PC-3 (cell line): Measurements from ENCODE around the gene CTNND2. TPM values are rescaled to one million over a fixed set of nuclear protein-coding genes. Genes with fewer than 3 reads are reported as not detected.

Experiments
- ATAC-seq: fragments of 200-7000 bp; cut with Tn5 transposase; 2 replicates; pipeline ENCODE4 v1.9.1; 2020; ENCODE audit warnings: mild to moderate bottlenecking, moderate library complexity
- BruUV-seq: library from RNA; stranded (reverse); fragments of 400-500 nt; replicated peaks from 2 replicates; lab custom pipeline; 2021; lab: Mats Ljungman, UMichigan
- CTCF ChIA-PET: fragments of 300-600 bp; sonication (Branson Sonifier 250); formaldehyde crosslinking; loops from one replicate; lab custom pipeline; 2022; ENCODE audit warnings: antibody characterized with exemption; lab: Charles Lee
- POLR2A ChIA-PET: fragments of 300-600 bp; sonication (Branson Sonifier 250); formaldehyde crosslinking; loops from one replicate; lab custom pipeline; 2022; ENCODE audit warnings: antibody characterized with exemption; ENCODE audit not compliant: unreplicated experiment; lab: Charles Lee
- DNase-seq: peaks from one replicate; pipeline ENCODE4 v3.0.0-alpha.2; 2015
- H2AFZ ChIP-seq: fragments of 300-600 bp; sonication (generic); 2 replicates; pipeline ENCODE4 v1.6.0; 2016; ENCODE audit warnings: antibody characterized with exemption, low read length
- H3F3A ChIP-seq: fragments of 300-600 bp; sonication (generic); one replicate; pipeline ENCODE4 v1.6.0; 2017; ENCODE audit warnings: antibody characterized with exemption, low read length, control low read depth, mild to moderate bottlenecking; ENCODE audit not compliant: unreplicated experiment
- H3K27ac ChIP-seq: fragments of 300-600 bp; sonication (generic); 2 replicates; pipeline ENCODE4 v1.5.1; 2016; ENCODE audit warnings: mild to moderate bottlenecking, low read length
- H3K27me3 ChIP-seq: fragments of 300-600 bp; sonication (generic); 2 replicates; pipeline ENCODE4 v1.6.1; 2016; ENCODE audit warnings: low read length, mixed read lengths
- H3K36me3 ChIP-seq: fragments of 300-600 bp; sonication (generic); 2 replicates; pipeline ENCODE4 v1.6.1; 2016; ENCODE audit warnings: low read depth, mixed run types, low read length, mixed read lengths
- H3K4me1 ChIP-seq: fragments of 300-600 bp; sonication (generic); 2 replicates; pipeline ENCODE4 v1.5.1; 2016; ENCODE audit warnings: low read length; ENCODE audit not compliant: insufficient read depth
- H3K4me2 ChIP-seq: fragments of 300-600 bp; sonication (generic); 2 replicates; pipeline ENCODE4 v1.6.0; 2016; ENCODE audit warnings: low read length
- H3K4me3 ChIP-seq: fragments of 300-600 bp; sonication (generic); 2 replicates; pipeline ENCODE4 v1.5.1; 2016; ENCODE audit warnings: mild to moderate bottlenecking, low read length, mixed read lengths
- H3K79me2 ChIP-seq: fragments of 300-600 bp; sonication (generic); 2 replicates; pipeline ENCODE4 v1.6.1; 2017; ENCODE audit warnings: low read length, mixed read lengths
- H3K9ac ChIP-seq: fragments of 300-600 bp; sonication (generic); 2 replicates; pipeline ENCODE4 v1.6.0; 2016; ENCODE audit warnings: mild to moderate bottlenecking, low read length
- H3K9me2 ChIP-seq: fragments of 300-600 bp; sonication (generic); replicated peaks from 2 replicates; pipeline ENCODE4 v1.6.1; 2016; ENCODE audit warnings: mixed run types, low read length, mixed read lengths
- H3K9me3 ChIP-seq: fragments of 300-600 bp; sonication (generic); 2 replicates; pipeline ENCODE4 v1.6.1; 2016; ENCODE audit warnings: low read length, mixed read lengths
- H4K20me1 ChIP-seq: fragments of 300-600 bp; sonication (generic); 2 replicates; pipeline ENCODE4 v1.6.1; 2016; ENCODE audit warnings: low read length, mixed read lengths
- EZH2 ChIP-seq: fragments of 300-600 bp; sonication (generic); IDR thresholded peaks from one replicate; pipeline ENCODE4 v1.6.1; 2017; ENCODE audit warnings: antibody characterized with exemption, mild to moderate bottlenecking, low read length; ENCODE audit not compliant: unreplicated experiment
- EZH2phosphoT487 ChIP-seq: fragments of 300-600 bp; sonication (generic); IDR thresholded peaks from 2 replicates; pipeline ENCODE4 v1.6.1; 2018; ENCODE audit warnings: mild to moderate bottlenecking, antibody characterized with exemption, low read length, borderline replicate concordance
- intact Hi-C: fragments of 100-400 bp; cut with micrococcal nuclease; formaldehyde crosslinking; loops from 2 replicates; pipeline ENCODE4 v1.9.0; 2023
- total RNA-seq: library from RNA; depleted of rRNA; stranded (reverse); fragments of >200 nt; gene quantifications from 2 replicates; pipeline ENCODE4 v1.2.3, GENCODE V29; 2014
- TF ChIP-seq, protein P1 (sequence below): fragments of 300-600 bp; sonication (generic); conservative IDR thresholded peaks from 2 replicates; pipeline ENCODE4 v1.5.1; 2017; ENCODE audit warnings: antibody characterized with exemption, low read depth, mild to moderate bottlenecking, low read length

Gene CTNND2
- total RNA-seq, 1 experiment from 2014 or later = 1.8 TPM

DNA sequence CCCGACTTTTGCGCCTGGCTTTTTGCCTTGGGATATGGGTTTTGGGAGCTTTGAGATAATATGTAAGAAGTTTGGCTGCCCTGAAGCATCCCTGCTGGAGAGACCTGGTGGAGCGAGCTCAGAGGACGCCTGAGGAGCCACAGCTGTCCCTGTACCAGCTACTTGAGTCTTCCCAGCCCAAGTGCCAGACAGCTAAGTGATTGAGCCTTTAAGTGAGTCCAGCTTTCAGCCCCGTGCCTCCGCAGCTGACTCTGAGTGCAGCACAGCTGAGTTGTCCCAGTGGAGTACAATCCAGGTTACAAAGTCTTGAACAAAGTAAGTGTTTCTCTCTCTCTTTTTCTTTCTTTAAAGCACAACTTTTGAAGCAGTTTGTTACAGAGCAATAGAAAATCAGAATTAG is 939.4 kb downstream of the CTNND2 start:
- no peak for ATAC-seq
- intact Hi-C loops = no loop called here
- H3K27me3 ChIP-seq = no peaks in the 10 kb centered on the region

DNA sequence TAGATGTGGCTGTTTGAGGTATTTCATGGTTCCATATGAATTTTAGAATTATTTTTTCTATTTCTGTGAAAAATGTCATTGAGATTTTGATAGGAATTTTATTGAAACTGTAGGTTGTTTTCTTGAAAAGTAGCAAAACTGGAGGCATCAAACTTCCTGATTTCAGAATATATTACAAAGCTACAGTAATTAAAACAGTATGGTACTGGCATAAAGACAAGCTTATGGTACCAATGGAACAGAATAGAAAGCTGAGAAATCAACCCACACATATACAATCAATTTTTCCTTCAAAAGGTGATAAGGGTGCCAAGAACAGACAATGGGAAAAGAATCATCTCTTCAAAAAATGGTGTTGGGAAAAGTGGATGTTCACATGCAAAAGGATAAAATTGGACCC is 945.5 kb downstream of the CTNND2 start:
- no peak for TF ChIP-seq EZH2phosphoT487
- TF ChIP-seq, protein P1, sequence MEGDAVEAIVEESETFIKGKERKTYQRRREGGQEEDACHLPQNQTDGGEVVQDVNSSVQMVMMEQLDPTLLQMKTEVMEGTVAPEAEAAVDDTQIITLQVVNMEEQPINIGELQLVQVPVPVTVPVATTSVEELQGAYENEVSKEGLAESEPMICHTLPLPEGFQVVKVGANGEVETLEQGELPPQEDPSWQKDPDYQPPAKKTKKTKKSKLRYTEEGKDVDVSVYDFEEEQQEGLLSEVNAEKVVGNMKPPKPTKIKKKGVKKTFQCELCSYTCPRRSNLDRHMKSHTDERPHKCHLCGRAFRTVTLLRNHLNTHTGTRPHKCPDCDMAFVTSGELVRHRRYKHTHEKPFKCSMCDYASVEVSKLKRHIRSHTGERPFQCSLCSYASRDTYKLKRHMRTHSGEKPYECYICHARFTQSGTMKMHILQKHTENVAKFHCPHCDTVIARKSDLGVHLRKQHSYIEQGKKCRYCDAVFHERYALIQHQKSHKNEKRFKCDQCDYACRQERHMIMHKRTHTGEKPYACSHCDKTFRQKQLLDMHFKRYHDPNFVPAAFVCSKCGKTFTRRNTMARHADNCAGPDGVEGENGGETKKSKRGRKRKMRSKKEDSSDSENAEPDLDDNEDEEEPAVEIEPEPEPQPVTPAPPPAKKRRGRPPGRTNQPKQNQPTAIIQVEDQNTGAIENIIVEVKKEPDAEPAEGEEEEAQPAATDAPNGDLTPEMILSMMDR = no peak
- no peak for TF ChIP-seq EZH2
- no TSS peak for BruUV-seq
- Histone ChIP-seq H3K36me3 (0 out of 2 replicates have a peak, but pooled peaks cover 5% of the 10 kb centered on the region), H3K79me2 (no peaks in the 10 kb centered on the region), H3K9ac (no peak overlapping the region), H3K27me3 (no peaks in the 10 kb centered on the region), H3K27ac (no peak overlapping the region), H4K20me1 (no peaks in the 10 kb centered on the region), H3K9me3 (peaks cover 12% of the 10 kb centered on the region), H3K4me3 (no peak overlapping the region), H3K4me2 (no peak overlapping the region), H3F3A (no peaks in the 10 kb centered on the region), H3K9me2 (no peaks in the 10 kb centered on the region; the same call in 1 of the 2 replicates), H3K4me1 (peaks cover 11% of the 10 kb centered on the region; the same call in 1 of the 2 replicates), H2AFZ (no peak overlapping the region)
- ChIA-PET POLR2A (no interaction called here), CTCF (no interaction called here)
- DNase-seq = no peak
- no peak for ATAC-seq
- intact Hi-C loops = no loop called here

More for the DNA sequence above, 939.4 kb downstream of the CTNND2 start:
- Histone ChIP-seq H2AFZ (no peak overlapping the region), H4K20me1 (no peaks in the 10 kb centered on the region), H3K9ac (no peak overlapping the region), H3K79me2 (no peaks in the 10 kb centered on the region), H3K9me3 (no peaks in the 10 kb centered on the region), H3K9me2 (no peaks in the 10 kb centered on the region), H3K4me2 (no peak overlapping the region), H3F3A (no peaks in the 10 kb centered on the region), H3K4me1 (peaks cover 11% of the 10 kb centered on the region; the same call in 1 of the 2 replicates), H3K4me3 (no peak overlapping the region), H3K36me3 (no peaks in the 10 kb centered on the region), H3K27ac (no peak overlapping the region)
- CTCF ChIA-PET = no interaction called here
- TF ChIP-seq EZH2phosphoT487 (no peak), EZH2 (no peak)
- TF ChIP-seq, protein P1 = no peak
- POLR2A ChIA-PET = no interaction called here
- BruUV-seq = no TSS peak
- no peak for DNase-seq

DNA sequence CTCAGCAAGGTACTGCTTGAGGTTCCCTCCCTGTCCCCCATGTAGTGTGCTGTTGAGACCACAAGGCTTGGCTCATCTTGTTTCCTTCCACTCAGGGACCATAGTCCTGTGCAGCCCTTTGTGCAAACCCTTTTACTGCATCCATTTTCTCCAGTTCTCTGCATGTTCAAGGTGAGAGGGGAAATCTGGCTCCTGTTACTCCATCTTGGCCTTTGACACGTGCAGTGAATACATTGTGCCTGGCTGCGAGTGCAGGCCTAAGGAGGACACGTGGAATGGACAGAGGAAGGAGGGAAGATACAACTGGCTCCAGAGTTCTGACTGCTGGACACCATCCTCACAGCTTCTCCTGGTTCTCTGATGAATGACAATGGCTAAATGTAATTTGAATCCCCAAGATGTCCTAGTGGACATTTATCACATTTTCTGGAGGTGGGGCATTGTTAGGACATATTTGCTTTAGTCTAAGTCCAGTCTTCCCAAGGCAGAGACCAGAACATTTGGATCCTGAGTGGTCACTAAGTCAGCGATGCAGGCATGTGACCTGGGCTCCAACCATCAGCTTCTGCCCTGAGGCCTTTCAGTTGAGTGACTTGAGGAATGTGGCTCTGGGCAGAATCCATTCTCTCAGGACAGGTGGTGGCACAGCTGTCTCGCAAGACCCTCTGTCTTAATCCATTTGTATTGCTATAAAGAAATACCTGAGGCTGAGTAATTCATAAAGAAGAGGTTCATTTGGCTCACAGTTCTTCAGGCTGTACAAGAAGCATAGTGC is 954.2 kb downstream of the CTNND2 start:
- intact Hi-C loops = no loop called here
- no peak overlapping the region for H2AFZ ChIP-seq
- H3K9ac ChIP-seq = no peak overlapping the region
- H3K4me2 ChIP-seq = no peak overlapping the region
- no peaks in the 10 kb centered on the region for H3K4me1 ChIP-seq
- no peaks in the 10 kb centered on the region for H3K79me2 ChIP-seq
- H3K4me3 ChIP-seq = no peak overlapping the region
- H3K9me2 ChIP-seq = no peaks in the 10 kb centered on the region
- H4K20me1 ChIP-seq = no peaks in the 10 kb centered on the region
- no peaks in the 10 kb centered on the region for H3K9me3 ChIP-seq
- ATAC-seq = no peak
- H3K27me3 ChIP-seq = no peaks in the 10 kb centered on the region
- no peaks in the 10 kb centered on the region for H3K36me3 ChIP-seq
- no peak overlapping the region for H3K27ac ChIP-seq
- CTCF ChIA-PET = interaction anchor here (0.6 kb wide), 1 partner anchor 11 kb away, joined by 3 read pairs; no protein-coding TSS in a partner anchor
- no peaks in the 10 kb centered on the region for H3F3A ChIP-seq
- TF ChIP-seq, protein P1 = no peak
- TF ChIP-seq EZH2phosphoT487 = no peak
- no peak for TF ChIP-seq EZH2
- BruUV-seq = no TSS peak
- POLR2A ChIA-PET = no interaction called here
- DNase-seq = no peak
